ENCODE measurements around the gene NPY. TPM values are rescaled to one million over a fixed set of nuclear protein-coding genes. Genes with fewer than 3 reads are reported as not detected.
A peak's percentile ranks its signal among the peaks of the same experiment; 100 is the strongest.

The NPY gene
- total and polyA plus RNA-seq, 10 of the 15 experiments (the other 5 are each of a cell fraction or from before 2014, with no cell fraction given): not detected

- TF ChIP-seq E2F8 (IDR thresholded peaks at IDR 0.05; ENCODE audit: low read depth, partially characterized antibody): no peak
- TF ChIP-seq ASH2L (IDR thresholded peaks at IDR 0.05; ENCODE audit: borderline replicate concordance, low read depth): no peak
- no peak for TF ChIP-seq SREBF1 (IDR thresholded peaks at IDR 0.05; ENCODE audit: low read length)
- TF ChIP-seq ETV6 (conservative IDR thresholded peaks at IDR 0.05 in 1 of 2, IDR thresholded peaks at IDR 0.05 in 1 of 2; ENCODE audit: borderline replicate concordance in 1 of 2, low read depth in 1 of 2): peak in 1 of 2 experiments; percentile 67; a peak in 2 of 4 replicates
These were observed 41.7 kb downstream of the NPY start (continued) for GRCh38 chr7:24325708-24326107.

GRCh38 chr7:24328050-24328449, 44.1 kb downstream of the NPY start:
- SMC1A ChIA-PET (ENCODE audit: uncharacterized antibody, unreplicated experiment): interaction anchor here (1.5 kb wide), 1 partner anchor 53 kb away, joined by 4 read pairs; no protein-coding TSS in a partner anchor
- WGBS (ENCODE audit: insufficient coverage, insufficient replicate concordance, low lambda C conversion rate, missing lambda C conversion rate): 96% methylated on average over 5 of the region's 5 CpGs
- no peak overlapping the region for H3K4me3 ChIP-seq
- in situ Hi-C loops (cut with MboI) (no loop called here), intact Hi-C loops (cut with micrococcal nuclease; ENCODE audit: unreplicated experiment) (no loop called here)
- RAD21 ChIA-PET (ENCODE audit: unreplicated experiment): interaction anchor here (0.7 to 1.0 kb wide), 2 partner anchors 24 to 162 kb away, joined by 3 read pairs; no protein-coding TSS in a partner anchor
- H3K9me3 ChIP-seq (replicated peaks; ENCODE audit: control insufficient read depth, insufficient read depth, low read length): no peaks in the 10 kb centered on the region; the same call in none of the 3 replicates
- H3K27ac ChIP-seq (ENCODE audit: control insufficient read depth, insufficient read depth): no peak overlapping the region
- no peaks in the 10 kb centered on the region for H3K27me3 ChIP-seq (replicated peaks in 1 of 2; ENCODE audit: control insufficient read depth in 2 of 2, insufficient read depth in 2 of 2, low read length in 1 of 2)
- no peak for DNase-seq (ENCODE audit: low read depth, low spot score)
- TF ChIP-seq CEBPB (IDR thresholded peaks at IDR 0.05; ENCODE audit: borderline replicate concordance in 1 of 2, low read depth in 2 of 2, low read length in 2 of 2) (peak in 1 of 2 experiments; percentile 45; a peak in 1 of 4 replicates), STAT1 (conservative IDR thresholded peaks at IDR 0.05) (no peak), KDM1A (IDR thresholded peaks at IDR 0.05; ENCODE audit: borderline replicate concordance) (no peak), FOS (IDR thresholded peaks at IDR 0.05; ENCODE audit: borderline replicate concordance, extremely low read depth, insufficient read length) (no peak), SIN3A (IDR thresholded peaks at IDR 0.05; ENCODE audit: low read depth, low read length) (no peak), REST (IDR thresholded peaks at IDR 0.05; ENCODE audit: low read depth, low read length) (no peak), BCLAF1 (IDR thresholded peaks at IDR 0.05) (no peak)
- no peak overlapping the region for H2AFZ ChIP-seq (ENCODE audit: control insufficient read depth, low read depth, low read length)
- FAIRE-seq: no peak
- POLR2A ChIA-PET: no interaction called here
- no peaks in the 10 kb centered on the region for H3K79me2 ChIP-seq (ENCODE audit: control insufficient read depth, insufficient read depth, low read length)
- no peaks in the 10 kb centered on the region for H4K20me1 ChIP-seq (ENCODE audit: control insufficient read depth, insufficient read depth)
- BruUV-seq (replicated peaks): no TSS peak
- no peak overlapping the region for H3K9ac ChIP-seq (ENCODE audit: control insufficient read depth, insufficient read depth, low read length)
- no peak overlapping the region for H3K4me2 ChIP-seq (ENCODE audit: control insufficient read depth, insufficient read depth)
- no peak for ATAC-seq
- H3K4me1 ChIP-seq (ENCODE audit: control insufficient read depth, insufficient read depth, low read length): peaks cover 11% of the 10 kb centered on the region
- CTCF ChIA-PET: no interaction called here
- H3K36me3 ChIP-seq (ENCODE audit: control insufficient read depth in 2 of 2, insufficient read depth in 2 of 2, low read length in 1 of 2): no peaks in the 10 kb centered on the region

Measured in GM12878 (cell line).